Measurements from ENCODE around the gene ELAC2. TPM values are rescaled to one million over a fixed set of nuclear protein-coding genes. Genes with fewer than 3 reads are reported as not detected.

ELAC2 gene
- total RNA-seq, 1 donor from 2014 or later, result 39.0 TPM

- ATAC-seq, result no peak
These were observed 64.7 kb downstream of the ELAC2 start for GRCh38 chr17:12953156-12953555.

DNA sequence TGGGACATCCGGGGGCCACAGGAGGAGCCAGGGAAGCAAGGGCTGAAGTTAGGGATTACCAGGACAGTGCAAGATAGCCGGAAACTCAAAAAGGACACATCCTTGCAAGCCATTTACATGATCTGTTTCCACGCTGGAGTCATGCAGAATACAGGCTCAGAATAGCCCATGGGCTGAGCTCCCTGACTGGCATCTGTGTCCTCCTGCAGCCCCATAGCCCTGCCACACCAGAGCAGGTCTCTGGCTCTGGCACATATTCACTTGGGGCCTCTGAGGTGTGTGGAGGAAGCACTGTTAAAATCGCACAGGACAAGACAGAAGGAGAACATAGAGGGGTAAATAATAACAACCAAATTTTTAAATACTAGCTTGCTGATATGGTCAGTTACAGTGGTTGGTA is 65.8 kb downstream of the ELAC2 start:
- ATAC-seq, result no peak

DNA sequence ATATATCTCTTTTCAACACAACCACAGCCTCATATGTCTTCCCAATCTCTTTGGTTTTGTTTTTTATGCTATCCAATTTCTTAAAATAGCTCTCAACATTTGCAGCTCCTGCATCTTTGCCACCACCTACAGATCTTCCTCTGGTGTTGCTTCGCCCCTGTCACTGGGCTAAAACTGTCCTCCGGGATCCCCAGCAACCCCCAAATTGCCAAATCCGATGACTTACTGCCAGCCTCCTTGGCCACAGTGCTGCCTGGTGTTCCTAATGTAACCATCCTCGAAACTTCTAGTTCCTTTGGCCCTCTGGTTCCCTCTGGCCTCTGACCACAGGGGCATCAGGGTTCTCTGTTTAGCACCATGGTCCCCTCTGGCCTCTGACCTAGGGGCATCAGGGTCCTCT is 70.8 kb downstream of the ELAC2 start:
- no peak for ATAC-seq

Other genes starting within 250 kb of the ELAC2 start
- gene ARHGAP44, start 228.5 kb downstream of the ELAC2 start, total RNA-seq, result 0.28 TPM

Measured in esophagus mucosa (tissue), 1 donor.